ENCODE data around the gene METTL23.

METTL23 gene

DNA sequence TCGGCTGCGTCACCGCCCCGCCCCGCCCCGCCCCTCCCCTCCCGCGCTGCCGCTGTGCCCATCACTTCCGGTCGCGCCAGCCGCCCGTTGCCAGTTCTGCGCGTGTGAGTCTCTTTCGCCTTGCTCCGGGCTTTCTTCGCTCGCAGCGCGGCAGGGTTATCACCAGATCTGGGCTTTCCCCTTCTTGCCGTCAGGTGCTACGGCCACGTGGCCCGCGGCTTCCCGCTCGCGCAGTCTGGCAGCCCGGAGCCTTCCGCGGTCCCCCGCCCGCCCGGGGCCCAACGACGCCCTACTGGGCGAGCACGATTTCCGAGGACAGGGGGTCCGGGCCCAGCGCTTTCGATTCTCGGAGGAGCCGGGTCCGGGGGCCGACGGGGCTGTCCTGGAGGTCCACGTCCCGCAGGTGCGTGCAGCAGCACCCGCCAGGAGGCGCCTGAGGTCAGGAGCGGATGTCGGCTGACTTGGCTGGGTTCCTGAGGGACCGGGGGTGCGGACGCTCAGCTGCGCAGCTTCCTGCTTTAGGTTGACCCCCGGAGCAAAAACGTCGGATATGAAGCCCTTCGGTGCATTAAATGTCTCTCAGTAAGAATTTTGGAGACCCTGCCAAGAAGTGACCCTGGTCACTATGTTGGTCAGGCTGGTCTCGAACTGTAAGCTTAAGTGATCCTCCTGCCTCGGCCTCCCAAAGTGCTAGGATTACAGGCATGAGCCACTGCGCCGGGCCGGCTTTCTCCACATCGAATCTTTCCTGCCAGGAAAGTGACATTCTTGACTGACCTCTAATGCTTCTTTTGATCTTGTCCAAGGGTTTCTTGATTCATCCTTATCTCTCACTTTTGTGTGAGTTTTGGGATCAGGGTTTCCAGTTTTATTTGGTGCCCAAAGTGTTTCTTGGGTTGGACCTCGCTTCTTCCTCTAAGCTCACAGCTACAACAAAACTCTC, at the start of gene METTL23:
Gene METTL23 (plus strand): TSS at position 64 of the 943 bp plus-strand sequence. CDS start 2,872 bp downstream, outside the sequence.
- peak; percentile 89 for DNase-seq

GRCh38 chr17:76677406-76677805, 49.2 kb upstream of the METTL23 start:
- DNase-seq, result no peak

DNA sequence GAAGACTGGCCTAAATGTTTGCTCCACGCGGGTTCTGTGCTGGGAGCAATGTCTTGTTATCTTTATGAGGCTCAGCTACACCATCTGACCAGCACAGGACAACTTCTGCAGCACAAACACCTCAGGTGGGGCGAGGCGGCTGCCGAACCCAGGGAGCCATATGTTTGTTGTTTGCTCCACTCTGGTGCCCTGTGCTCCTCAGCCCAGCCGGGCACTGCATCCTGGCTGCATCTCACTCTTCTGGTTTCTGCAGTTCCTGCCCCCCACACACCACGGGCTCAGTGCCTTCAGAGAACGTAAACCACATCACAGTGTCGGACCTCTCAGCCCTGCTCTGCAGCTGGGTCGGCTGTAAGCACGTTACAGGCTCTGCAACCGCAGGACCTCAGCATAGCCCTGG, 48.3 kb upstream of the METTL23 start:
- no peak for DNase-seq

DNA sequence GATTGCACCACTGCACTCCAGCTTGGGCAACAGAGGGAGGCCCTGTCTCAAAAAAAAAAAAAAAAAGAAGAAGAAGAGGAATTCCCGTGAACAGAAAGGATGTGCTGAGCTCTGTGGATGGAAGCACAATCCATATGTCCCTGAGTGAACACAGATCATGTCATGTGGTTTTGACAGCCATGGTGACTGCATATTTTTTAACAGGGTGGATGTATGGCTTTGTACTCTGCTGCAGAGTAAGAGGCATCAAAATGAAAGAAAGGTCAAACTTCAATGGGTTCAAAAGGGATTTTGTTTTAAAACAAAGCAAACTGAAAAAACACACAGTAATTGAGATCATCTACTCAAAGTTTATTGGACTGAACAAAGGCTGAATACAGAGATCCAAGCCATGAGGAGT, 47.4 kb upstream of the METTL23 start:
- no peak for DNase-seq

- DNase-seq, result peak; percentile 83
Observed at GRCh38 chr17:76681222-76682137, 45.2 kb upstream of the METTL23 start.

DNA sequence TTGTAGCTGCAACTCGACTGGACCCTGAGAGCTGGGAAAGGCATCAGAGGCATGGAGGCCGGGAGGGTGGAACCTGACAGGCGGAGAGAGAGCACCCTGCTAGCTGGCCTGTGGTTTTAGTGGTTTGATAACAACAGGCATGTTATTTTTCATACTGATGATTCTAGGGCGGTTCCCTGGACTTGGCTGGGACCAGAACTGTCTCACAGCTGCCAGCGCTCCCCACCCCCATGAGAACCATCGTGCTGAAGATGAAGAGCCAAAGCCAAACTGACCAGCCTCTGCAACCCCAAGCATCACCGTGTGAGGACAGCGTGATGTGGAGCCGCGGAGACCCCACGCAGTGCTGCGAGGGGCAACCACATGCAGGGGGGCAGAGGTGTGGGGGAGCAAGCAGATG, 44.3 kb upstream of the METTL23 start:
- DNase-seq, result no peak

DNA sequence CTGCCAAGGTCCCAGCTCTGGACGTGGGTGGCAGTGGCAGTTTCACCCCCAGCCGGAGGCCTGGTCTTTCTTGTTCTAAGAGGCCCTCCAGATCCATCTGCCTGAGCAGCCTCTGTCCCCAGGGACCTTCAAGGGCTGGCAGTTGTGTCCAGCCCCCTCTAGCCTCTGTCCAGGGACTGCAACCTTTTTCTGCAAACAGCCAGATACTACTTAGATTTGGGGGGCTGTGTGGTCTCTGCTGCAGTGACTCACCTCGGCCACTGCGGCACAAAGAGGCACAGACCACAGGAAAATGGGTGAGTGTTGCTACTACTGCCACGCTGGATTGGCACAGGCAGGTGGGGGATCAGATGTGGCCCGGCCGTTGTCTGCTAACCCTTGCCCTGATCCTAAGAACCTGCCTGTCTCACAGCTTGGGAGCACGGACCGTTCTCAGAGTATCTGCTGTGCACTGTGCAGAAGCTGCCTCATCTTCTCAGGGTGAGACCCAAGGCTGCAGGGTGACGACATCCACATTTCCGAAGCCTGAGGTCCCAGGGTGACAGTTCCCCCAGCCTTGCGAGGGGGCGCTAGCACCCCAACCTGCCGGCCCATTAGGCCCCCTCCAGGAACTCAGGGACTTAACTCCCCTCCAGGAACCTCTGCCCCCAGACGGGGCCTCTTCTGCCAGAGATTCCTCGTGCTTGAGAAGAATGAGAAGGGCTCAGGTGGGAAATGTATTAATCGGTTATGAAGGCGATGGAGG, 43.5 kb upstream of the METTL23 start:
- DNase-seq, result no peak

DNA sequence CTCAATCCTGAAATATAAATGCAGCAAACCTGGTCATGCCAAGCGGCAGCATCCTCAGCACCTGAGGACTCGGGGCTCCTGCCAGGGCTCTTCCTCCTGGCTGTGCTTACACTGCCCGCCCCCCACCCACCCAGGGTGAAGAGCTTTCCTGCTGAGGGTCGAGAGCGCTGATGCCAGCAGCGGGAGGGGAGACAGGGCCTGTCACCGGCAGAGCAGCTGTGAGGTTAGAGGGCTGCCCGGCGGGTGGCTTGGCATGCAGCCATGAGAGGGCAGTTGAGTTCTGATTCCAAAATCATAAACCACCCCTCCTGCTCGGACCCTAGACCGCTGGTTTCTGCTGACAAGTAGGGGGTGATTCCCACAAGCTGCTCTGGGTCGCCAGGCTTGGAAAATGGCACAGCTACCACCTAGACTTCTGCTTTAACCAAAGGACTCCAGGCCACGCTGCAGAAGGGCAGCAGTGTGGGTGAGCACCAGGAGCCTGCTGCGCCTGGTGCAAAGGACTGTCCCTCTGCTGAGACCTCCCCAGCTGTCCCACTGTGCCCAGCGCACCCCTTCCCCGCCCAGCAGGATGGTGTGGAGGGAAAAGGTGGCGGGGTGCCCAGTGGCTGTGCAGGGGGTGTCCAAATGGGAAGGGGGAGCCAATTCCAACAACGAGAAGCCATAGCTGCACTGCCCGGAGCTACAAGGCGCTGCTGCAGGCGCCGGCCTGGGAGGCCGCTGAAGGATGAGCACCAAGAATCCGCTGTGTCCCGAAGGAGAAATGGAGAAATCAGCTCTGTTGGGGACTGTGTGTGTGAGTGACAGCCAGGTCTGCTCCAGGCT, 42.5 kb upstream of the METTL23 start:
- DNase-seq, result no peak

- DNase-seq, result no peak
Observed at GRCh38 chr17:76684756-76685155, 41.9 kb upstream of the METTL23 start.

DNA sequence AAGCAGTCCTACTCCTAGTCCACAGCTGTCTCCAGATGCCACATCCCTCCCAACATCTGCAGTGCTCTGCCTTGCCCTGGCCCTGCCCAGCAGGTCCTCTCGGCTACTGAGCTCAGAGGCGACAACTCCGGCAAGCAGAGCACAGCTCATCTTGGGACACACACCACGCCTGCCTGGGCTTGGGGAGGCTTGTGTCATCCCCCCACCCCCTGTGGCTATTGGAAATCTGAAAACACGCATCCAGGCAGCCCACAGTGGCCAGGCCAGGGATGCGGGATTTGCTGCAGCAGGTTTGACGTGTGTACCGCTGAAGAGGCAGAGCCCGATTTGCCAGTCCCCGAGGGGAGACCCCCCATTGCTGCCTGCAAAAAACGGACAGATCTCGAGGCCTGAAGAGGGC, 41.3 kb upstream of the METTL23 start:
- no peak for DNase-seq

- no peak for DNase-seq
Observed at GRCh38 chr17:76685846-76686245, 40.8 kb upstream of the METTL23 start.

- DNase-seq, result no peak
Observed at GRCh38 chr17:76686538-76687297, 39.9 kb upstream of the METTL23 start.

- DNase-seq, result no peak
Observed at GRCh38 chr17:76687298-76688164, 39.1 kb upstream of the METTL23 start.

GRCh38 chr17:76688165-76688622, 38.4 kb upstream of the METTL23 start:
- DNase-seq, result no peak

DNA sequence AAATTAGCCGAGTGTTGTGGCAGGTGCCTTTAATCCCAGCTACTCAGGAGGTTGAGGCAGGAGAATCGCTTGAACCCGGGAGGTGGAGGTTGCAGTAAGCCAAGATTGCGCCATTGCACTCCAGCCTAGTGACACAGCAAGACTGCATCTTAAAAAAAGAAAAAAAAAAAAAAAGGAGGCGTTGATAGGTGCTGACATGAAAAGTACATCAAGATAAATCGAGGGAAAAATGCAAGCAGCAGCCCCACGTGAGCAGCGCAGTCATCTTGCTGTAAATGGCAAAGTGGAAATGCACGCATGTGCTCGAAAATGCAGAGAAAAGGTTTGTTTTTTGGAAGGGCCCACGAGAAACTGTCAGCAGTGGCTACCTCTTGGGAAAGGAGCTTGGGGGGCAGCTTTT, 36.8 kb upstream of the METTL23 start:
- no peak for DNase-seq

GRCh38 chr17:76690596-76691280, 35.9 kb upstream of the METTL23 start:
- no peak for DNase-seq

GRCh38 chr17:76691379-76692191, 35.1 kb upstream of the METTL23 start:
- DNase-seq, result no peak

DNA sequence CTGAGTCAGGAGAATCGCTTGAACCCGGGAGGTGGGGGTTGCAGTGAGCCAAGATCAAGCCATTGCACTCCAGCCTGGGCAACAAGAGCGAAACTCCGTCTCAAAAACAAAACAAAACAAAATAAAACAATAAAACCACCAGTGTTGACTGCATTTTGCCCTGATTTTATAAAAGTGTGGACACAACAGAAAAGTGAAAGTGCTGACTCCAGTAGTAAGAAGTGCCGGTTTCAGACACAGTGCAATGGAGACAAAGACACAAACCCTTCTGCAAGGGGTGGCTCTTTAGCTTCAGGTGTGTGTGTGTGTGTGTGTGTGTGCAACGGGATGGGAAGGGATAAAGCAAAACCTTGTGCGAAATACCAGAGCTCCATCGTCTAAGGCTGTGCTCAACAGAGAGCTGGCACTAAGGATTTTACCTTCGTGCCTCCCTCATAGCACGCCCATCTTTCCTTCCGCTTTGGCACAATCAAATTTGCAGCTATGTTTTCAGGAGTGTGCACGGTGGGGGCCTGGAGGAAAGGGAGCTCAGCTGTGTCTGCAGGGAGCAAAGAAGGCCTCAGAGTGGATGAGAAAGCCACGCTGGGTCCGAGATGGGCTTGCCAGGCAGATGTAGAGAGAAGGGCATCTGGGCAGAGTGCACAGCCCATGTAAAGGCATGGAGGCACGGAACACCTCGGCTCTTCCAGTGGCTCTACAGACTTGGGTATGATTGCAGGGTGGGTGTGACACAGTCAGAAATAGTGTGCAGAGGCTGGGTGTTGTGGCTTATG, 31.4 kb upstream of the METTL23 start:
- DNase-seq, result no peak

All from DMS53 (cell line).